Left lobe of liver (tissue), 2 donors: ENCODE results near the gene ZBED2. TPM values are rescaled to one million over a fixed set of nuclear protein-coding genes. Genes with fewer than 3 reads are reported as not detected.
"Not testable (repeated sequence)": the region's sequence is repeated elsewhere in the genome, so short reads cannot be mapped to it uniquely, and the experiment has no call there.

Experiments used
- ATAC-seq: fragments of 200-7000 bp; cut with Tn5 transposase; one replicate; pipeline ENCODE4 v1.9.1; 2020; ENCODE audit warnings: mild to moderate bottlenecking, moderate library complexity
- DNase-seq: peaks from one replicate; pipeline ENCODE4 v3.0.0-alpha.2; 2020; ENCODE audit warnings: low spot score
- total RNA-seq: library from RNA; stranded (reverse); gene quantifications from one replicate; pipeline ENCODE4 v1.2.1, GENCODE V29; 2021
- donor health status: DM: no; HTN: no; CAD: no; lungs with moderate emphysema.
- donor health status: DM: no; HTN: yes; CAD: no.

ZBED2 gene
- total RNA-seq = 0.20 TPM

GRCh38 chr3:111595232-111595631, at the start of gene ZBED2:
ZBED2 (minus strand) TSS chr3:111595346; CDS start chr3:111594201, 1,145 bp downstream.
- ATAC-seq (no peak), DNase-seq (no peak)

GRCh38 chr3:111639316-111639715, 44.2 kb upstream of the ZBED2 start:
- ATAC-seq = no peak

DNA sequence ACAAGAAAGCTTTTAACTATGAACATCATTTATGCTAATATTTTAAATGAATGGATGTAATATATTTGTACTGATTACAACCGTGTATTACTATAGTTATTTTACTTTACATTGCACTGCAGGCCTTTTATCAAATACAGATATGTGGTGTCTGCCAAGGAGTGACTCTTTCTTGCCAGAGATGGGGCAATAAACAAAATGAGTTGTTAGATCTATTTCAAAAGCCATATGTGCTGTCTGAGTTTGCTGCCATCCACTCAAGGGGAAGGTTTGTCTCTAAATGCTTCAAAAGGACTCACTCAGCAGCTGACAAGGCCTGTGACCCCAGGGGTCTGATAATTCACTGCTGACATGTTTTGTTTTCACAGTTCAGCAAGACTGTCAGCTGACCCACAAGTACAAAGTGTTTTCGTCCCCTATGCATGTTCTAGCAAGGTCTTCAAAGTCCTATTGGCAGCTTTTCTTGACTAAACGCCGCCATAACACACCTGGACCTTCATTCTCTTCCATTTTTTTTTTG, 41.3 kb upstream of the ZBED2 start:
- ATAC-seq = no peak
- DNase-seq = no peak

More at GRCh38 chr3:111639316-111639715, 44.2 kb upstream of the ZBED2 start:
- no peak for DNase-seq

DNA sequence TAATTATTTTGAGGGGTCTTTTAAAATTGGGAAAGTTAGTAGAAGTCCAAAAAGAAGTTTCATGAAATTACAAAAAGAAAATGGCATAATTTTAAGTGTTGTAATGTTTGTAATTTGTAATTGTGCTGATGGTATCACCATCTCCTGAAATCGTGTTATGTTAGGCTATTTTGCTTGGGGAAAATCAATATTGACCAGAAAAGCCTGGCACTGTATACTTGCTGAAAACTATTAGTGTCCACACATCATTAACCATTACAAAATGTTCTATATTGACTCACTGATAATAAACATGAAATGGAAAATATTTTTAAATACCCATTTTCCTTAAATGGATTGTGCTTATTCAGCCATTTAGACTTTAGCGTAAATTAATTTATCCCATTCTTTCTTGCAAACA, 40.3 kb upstream of the ZBED2 start:
- no peak for DNase-seq
- no peak for ATAC-seq

DNA sequence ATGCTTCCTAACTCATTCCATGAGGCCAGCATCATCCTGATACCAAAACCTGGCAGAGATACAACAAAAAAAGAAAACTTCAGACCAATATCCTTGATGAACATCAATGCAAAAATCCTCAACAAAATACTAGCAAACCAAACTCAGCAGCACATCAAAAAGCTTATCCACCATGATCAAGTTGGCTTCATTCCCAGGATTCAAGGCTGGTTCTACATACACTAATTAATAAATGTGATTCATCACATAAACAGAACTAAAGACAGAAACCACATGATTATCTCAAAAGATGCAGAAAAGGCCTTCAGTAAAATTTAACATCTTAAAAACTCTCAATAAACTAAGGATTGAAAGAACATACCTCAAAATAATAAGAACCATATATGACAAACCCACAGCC, 35.5 kb upstream of the ZBED2 start:
- ATAC-seq, DNase-seq: not testable (repeated sequence)

- ATAC-seq, DNase-seq: not testable (repeated sequence)
Measured at GRCh38 chr3:111629018-111629417, 33.9 kb upstream of the ZBED2 start.

DNA sequence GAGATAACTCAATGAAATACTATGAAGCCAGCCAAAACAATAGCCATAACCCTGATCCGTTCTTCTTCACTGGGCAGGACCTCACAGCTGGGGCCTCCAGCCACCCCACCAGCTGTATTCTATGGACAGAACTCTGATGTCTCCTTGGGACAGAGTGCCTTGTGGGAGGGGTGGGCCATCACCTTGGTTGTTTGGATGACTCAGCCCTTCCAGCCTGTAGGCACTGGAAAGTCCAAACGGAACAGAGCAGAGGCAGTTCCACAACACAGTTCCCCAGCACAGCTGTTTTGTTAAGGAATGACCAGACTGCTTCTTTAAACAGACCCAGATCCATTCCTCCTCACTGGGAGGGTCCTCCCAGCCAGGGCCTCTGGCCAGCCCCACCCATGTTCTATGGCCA, 31.9 kb upstream of the ZBED2 start:
- ATAC-seq = no peak

GRCh38 chr3:111621535-111621934, 26.4 kb upstream of the ZBED2 start:
- DNase-seq = no peak
- no peak for ATAC-seq

More for the DNA sequence above, 31.9 kb upstream of the ZBED2 start:
- DNase-seq = no peak

DNA sequence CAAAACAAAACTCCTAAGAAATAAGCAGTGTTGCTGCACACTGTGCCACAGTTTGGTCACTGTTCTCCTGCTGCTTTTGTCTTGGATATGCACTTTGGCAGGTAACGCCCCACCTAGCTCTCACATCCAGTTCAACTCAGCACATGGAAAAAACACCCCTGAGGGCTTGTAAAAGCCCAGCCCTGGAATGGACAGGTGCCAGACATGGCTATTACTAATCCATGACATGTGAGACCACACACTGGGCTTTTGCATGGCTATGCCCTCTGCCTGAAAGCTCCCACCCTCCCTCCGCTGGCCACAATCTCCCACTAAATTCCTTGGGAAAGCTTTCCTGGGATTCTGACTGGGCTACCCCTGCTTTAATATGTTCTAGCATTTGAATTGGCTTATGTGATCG, 24.7 kb upstream of the ZBED2 start:
- no peak for ATAC-seq
- DNase-seq = no peak

- no peak for ATAC-seq
- no peak for DNase-seq
Measured at GRCh38 chr3:111618945-111619344, 23.8 kb upstream of the ZBED2 start.

DNA sequence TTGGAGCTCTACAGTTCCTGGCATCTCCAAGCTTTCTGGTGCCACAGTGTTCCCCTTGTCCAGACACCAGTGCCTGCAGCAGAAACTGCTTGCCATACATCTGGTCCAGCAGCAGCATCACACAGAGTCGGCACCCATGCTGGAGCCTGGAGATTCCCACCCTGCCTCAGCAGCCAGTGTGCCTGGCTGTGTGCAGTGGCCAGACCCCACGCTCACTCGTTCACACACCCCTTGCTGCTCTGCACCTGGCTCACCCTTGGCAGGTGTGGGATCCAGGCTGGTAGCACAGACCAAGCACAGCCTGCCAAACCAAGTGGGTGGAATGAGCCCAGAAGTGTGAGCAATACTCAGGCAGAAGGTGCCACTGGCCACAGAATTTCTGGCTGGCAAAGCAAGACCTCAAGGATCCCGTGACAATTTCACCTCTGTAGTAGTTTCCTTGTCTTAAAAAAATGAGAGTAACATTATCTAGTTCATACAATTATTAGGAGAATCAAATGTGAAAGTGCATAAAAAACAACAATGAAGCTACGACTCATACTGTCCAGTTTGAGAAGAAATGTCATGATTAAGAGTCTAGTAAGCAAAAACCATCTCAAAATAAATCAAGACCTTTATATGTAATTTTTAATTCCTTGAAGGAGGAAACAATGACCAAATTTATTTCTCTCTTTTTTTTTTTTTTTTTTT, 22.9 kb upstream of the ZBED2 start:
- DNase-seq = no peak
- no peak for ATAC-seq

GRCh38 chr3:111617406-111617805, 22.3 kb upstream of the ZBED2 start:
- no peak for DNase-seq
- ATAC-seq = no peak

DNA sequence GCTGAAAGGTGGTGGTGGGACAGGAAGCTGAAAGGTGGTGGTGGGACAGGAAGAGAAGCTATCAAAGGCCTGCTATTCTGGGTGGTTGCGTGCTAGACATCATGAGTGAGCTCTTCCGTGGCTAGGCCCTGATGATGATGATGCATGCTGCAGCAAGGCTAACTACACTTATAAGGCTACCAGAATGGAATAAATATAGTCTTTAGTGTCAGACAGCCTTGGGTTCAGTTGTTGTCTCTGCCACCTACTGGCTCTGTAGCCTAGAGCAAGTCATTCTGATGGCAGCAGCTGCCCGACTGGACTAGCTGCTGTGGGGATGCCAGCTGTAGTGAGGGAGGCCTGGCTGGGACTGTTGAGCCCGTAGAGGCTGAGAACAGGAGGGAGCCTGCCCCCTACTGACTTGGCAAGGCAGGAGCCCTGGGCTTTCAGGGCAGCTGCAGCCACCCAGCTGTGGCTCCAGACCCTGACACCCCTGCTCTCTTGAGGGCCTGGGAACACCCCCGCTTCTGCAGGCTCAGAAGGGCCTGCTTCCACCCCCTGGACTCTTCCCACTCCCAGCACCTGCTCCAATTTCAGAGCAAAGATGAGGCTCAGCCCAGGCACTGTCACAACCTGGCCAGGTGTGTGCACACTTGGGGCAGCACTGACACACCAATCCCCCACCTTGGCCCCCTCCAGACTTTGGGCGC, 21.4 kb upstream of the ZBED2 start:
- ATAC-seq = no peak
- DNase-seq = no peak

DNA sequence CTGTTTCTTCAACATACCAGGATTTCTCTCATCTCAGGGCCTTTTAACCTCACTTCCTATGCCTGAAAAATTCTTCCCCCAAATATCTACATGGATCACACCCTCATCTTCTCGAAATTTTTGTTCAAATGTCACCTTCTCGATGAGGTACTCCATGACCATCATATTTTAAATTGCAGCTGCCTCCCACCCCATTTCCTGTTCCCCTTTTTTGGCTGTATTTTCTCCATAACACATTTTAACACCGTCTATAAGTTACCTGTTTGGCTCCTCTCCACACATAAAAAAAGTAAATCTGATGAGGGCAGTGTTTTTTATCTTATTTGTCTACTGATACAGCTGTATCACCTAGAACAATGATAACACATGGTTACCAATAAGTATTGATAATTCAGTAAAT, 20.7 kb upstream of the ZBED2 start:
- no peak for ATAC-seq

GRCh38 chr3:111613294-111613693, 18.1 kb upstream of the ZBED2 start:
- no peak for ATAC-seq
- DNase-seq = no peak

More for the DNA sequence above, 20.7 kb upstream of the ZBED2 start:
- DNase-seq = no peak

GRCh38 chr3:111610612-111611054, 15.5 kb upstream of the ZBED2 start:
- DNase-seq (no peak), ATAC-seq (no peak)

DNA sequence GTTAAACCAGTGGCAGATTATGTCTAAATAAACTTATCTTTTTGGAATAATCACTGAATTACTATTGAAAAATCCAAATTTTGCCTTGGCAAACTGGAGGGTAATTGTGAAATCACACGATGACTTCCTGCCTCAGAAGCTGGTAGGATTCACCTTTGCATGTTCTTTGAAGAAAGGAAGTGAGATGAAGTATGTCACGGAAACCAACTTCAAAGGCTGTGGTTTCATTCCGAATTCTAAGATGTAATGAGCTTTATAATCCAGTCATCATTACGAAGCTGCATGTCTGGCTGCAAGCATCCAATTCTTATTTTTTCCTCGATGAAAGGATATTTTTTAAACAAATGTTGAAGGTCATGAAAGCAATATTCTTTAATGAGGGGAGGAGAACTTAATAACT, 15.0 kb upstream of the ZBED2 start:
- ATAC-seq = no peak
- DNase-seq = no peak

DNA sequence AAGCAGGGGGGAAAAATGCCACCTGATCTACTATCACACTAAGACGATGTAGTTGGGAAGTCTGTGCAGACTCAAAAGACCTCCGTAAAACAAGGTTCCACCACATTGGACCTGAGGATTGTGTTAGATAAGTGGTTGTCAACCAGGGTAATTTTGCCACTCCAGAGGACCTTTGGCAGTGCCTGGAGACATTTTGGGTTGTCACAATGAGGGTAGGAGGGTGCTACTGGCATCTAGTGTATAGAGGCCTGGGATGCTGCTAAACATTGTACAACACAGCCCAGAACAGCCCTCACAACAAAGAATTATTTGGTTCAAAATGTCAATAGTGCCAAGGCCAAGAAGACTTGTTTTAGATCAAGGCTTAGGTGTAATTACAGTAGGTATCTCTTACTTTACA, 14.6 kb upstream of the ZBED2 start:
- no peak for DNase-seq
- no peak for ATAC-seq

- ATAC-seq (no peak), DNase-seq (no peak)
Measured at GRCh38 chr3:111608383-111608782, 13.2 kb upstream of the ZBED2 start.

- no peak for DNase-seq
Measured at GRCh38 chr3:111607240-111607920, 12.2 kb upstream of the ZBED2 start.

GRCh38 chr3:111605493-111605892, 10.3 kb upstream of the ZBED2 start:
- ATAC-seq (no peak), DNase-seq (no peak)

More at GRCh38 chr3:111607240-111607920, 12.2 kb upstream of the ZBED2 start:
- no peak for ATAC-seq

GRCh38 chr3:111605018-111605417, 9.9 kb upstream of the ZBED2 start:
- no peak for ATAC-seq
- DNase-seq = no peak
